ENCODE data around the gene FANCC. TPM values are rescaled to one million over a fixed set of nuclear protein-coding genes. Genes with fewer than 3 reads are reported as not detected.

FANCC gene
- total RNA-seq, 2 donors from 2014 or later, result 10.5 to 23.6 TPM

DNA sequence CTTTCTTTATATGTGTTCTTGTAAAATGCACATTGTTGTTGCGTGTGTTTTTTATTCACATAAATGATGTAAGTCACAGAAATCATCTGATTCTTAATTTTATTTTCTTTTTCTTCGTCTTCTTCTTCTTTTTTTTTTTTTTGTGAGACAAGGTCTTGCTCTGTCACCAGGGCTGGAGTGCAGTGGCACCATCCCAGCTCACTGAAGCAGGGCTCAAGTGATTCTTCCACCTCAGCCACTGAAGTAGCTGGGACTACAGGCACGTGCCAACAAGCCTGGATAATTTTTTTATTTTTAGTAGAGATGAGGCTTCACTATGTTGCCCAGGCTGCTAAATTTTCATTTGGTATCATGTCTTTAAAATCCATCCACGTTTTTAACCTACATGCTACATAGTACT, 28.5 kb upstream of the FANCC start:
- Histone ChIP-seq H3K4me1 (peaks cover 7% of the 10 kb centered on the region), H3K27me3 (peaks cover 17% of the 10 kb centered on the region), H3K9ac (ENCODE audit: low read depth in 2 of 2, low read length in 2 of 2) (no peak overlapping the region), H3K4me3 (no peak overlapping the region), H3K9me3 (no peaks in the 10 kb centered on the region), H3K36me3 (no peaks in the 10 kb centered on the region), H3K27ac (no peak overlapping the region)
- no peak for DNase-seq
- TF ChIP-seq, protein P1, sequence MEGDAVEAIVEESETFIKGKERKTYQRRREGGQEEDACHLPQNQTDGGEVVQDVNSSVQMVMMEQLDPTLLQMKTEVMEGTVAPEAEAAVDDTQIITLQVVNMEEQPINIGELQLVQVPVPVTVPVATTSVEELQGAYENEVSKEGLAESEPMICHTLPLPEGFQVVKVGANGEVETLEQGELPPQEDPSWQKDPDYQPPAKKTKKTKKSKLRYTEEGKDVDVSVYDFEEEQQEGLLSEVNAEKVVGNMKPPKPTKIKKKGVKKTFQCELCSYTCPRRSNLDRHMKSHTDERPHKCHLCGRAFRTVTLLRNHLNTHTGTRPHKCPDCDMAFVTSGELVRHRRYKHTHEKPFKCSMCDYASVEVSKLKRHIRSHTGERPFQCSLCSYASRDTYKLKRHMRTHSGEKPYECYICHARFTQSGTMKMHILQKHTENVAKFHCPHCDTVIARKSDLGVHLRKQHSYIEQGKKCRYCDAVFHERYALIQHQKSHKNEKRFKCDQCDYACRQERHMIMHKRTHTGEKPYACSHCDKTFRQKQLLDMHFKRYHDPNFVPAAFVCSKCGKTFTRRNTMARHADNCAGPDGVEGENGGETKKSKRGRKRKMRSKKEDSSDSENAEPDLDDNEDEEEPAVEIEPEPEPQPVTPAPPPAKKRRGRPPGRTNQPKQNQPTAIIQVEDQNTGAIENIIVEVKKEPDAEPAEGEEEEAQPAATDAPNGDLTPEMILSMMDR (IDR thresholded peaks at IDR 0.05), result no peak
- intact Hi-C loops (cut with DNase I), result no loop called here

DNA sequence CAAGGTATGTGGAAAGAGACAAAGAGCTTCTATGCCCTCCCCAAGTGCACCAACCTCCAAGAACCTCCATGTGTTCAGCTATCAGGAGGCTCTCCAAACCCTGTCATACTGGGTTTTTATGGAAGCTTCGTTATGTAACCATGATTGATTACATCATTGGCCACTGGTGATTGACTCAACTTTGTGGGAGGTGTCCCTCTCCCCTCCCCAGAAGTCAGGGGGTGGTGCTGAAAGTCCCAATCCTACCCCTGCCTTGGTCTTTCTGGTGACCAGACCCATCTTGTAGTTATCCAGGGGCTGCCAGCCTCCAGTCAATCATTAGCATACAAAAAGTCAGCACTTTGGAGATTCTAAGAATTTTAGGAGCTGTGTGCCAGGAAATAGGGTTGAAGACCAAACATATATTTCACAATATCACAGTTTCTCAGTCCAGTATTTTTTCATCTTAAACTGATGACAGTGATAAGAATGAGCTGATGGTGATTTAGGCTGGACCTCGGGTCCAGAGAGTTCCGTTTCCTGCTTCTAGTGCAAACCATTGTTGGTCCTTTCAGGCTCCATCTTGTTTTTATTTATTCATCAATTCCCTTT, 27.3 kb upstream of the FANCC start:
- H3K36me3 ChIP-seq, result no peaks in the 10 kb centered on the region
- peaks cover 6% of the 10 kb centered on the region for H3K4me1 ChIP-seq
- H3K27me3 ChIP-seq, result peaks cover 15% of the 10 kb centered on the region
- intact Hi-C loops (cut with DNase I), result no loop called here
- H3K9me3 ChIP-seq, result no peaks in the 10 kb centered on the region
- no peak overlapping the region for H3K27ac ChIP-seq
- no peak overlapping the region for H3K4me3 ChIP-seq
- no peak overlapping the region for H3K9ac ChIP-seq (ENCODE audit: low read depth in 2 of 2, low read length in 2 of 2)
- TF ChIP-seq, protein P1 (IDR thresholded peaks at IDR 0.05), result no peak
- no peak for DNase-seq

DNA sequence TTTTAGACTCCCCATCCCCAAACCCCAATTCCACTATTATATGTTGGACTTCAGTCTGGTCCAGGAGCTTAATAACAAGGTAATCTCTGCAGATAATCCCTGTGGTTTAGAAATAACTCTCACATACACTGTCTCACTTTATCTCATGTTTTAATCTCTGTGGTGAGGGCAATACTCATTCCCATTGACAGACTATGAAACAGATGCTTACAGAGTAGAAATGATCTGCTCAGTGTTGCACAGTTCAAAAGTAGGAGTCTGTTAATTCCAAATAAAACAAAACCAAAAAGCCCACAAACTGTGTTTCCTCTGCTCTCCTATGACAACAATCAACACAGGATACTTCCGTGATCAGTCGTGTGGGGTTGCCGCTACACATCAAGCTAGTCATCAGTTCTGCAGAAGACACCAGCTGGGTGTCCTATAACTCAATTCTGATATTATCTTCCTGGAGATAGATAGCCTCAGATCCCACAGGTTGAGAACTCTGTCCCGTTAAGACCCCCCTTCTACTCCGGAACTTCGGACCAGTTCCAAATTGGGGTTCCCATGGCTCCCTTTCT, 26.3 kb upstream of the FANCC start:
- no peak for DNase-seq
- Histone ChIP-seq H3K27me3 (peaks cover 5% of the 10 kb centered on the region), H3K4me3 (no peak overlapping the region), H3K9me3 (no peaks in the 10 kb centered on the region), H3K9ac (ENCODE audit: low read depth in 2 of 2, low read length in 2 of 2) (no peak overlapping the region), H3K27ac (no peak overlapping the region), H3K4me1 (no peaks in the 10 kb centered on the region), H3K36me3 (no peaks in the 10 kb centered on the region)
- TF ChIP-seq, protein P1 (IDR thresholded peaks at IDR 0.05), result no peak
- intact Hi-C loops (cut with DNase I), result no loop called here

DNA sequence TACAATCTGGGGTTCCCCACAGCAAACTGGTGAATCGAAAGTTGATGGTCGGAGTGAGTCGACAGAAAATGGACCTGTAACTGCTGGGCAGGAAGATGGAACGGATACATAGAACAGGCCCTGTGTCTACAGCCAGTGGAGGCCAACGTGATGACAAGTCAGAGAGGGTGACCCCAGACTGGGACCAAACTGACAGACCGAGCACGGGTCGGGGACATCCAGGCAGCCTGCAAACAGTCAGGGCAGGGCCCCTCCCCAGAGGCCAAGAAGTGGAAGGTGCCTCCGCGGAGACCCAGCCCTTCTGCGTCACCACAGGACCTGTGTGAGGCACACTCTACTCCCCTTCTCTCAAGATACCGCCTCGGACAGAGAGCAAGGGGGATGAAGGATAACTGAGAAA, 25.1 kb upstream of the FANCC start:
- H3K4me1 ChIP-seq, result no peaks in the 10 kb centered on the region
- H3K4me3 ChIP-seq, result no peak overlapping the region
- no peak for DNase-seq
- H3K36me3 ChIP-seq, result no peaks in the 10 kb centered on the region
- H3K27ac ChIP-seq, result no peak overlapping the region
- H3K27me3 ChIP-seq, result no peaks in the 10 kb centered on the region
- intact Hi-C loops (cut with DNase I), result no loop called here
- no peak overlapping the region for H3K9ac ChIP-seq (ENCODE audit: low read depth in 2 of 2, low read length in 2 of 2)
- TF ChIP-seq, protein P1 (IDR thresholded peaks at IDR 0.05), result no peak
- H3K9me3 ChIP-seq, result no peaks in the 10 kb centered on the region

DNA sequence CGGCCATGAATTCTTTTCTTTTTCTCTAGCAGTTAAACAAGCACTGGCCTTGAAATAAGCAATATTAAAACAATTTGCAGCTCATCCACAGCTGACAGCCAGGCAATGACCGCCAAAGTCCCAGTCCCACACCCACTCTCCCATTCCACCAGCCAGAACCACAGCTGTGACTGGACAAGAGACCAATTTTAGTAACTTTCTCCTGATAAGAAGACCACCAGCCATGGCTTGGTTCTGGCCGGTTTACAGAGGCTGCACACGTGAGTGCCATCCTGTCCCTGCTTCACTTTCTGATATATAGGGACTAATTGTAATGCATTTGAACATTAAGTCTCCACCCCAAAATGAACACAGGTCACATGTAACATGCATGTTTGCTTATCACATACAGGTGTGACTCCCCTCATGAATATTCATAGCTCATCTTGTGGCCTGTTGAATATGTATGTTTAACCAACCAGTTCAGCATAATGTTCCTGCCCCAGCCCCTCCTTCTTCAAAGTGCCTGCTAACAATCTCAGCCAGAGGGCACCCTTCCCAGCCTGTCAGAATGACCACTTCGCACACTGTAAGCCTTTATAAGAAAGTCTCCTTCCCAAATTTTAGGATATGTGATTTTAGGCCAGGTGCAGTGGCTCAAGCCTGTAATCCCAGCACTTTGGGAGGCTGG, 23.9 kb upstream of the FANCC start:
- intact Hi-C loops (cut with DNase I), result no loop called here
- DNase-seq, result no peak

More for the DNA sequence above, 23.9 kb upstream of the FANCC start:
- no peaks in the 10 kb centered on the region for H3K4me1 ChIP-seq
- H3K9me3 ChIP-seq, result no peaks in the 10 kb centered on the region
- H3K9ac ChIP-seq (ENCODE audit: low read depth in 2 of 2, low read length in 2 of 2), result no peak overlapping the region
- H3K27me3 ChIP-seq, result no peaks in the 10 kb centered on the region
- no peak overlapping the region for H3K27ac ChIP-seq
- H3K36me3 ChIP-seq, result no peaks in the 10 kb centered on the region
- TF ChIP-seq, protein P1 (IDR thresholded peaks at IDR 0.05), result no peak
- H3K4me3 ChIP-seq, result no peak overlapping the region
